H1 (cell line): ENCODE data around the gene PTPN5. TPM values are rescaled to one million over a fixed set of nuclear protein-coding genes. Genes with fewer than 3 reads are reported as not detected.

ENCODE experiments used
- CTCF ChIA-PET: fragments of 300-600 bp; sonication (Branson Sonifier 250); formaldehyde crosslinking; loops from one replicate; lab custom pipeline; 2021; ENCODE audit not compliant: partially characterized antibody; lab: Charles Lee
- POLR2A ChIA-PET: fragments of 300-600 bp; sonication (Branson Sonifier 250); formaldehyde crosslinking; loops from one replicate; lab custom pipeline; 2021; ENCODE audit warnings: inconsistent platforms; ENCODE audit not compliant: partially characterized antibody; lab: Charles Lee
- DNase-seq, 2 experiments: peaks; one replicate each; pipeline versions ENCODE4 v3.0.0 to v3.0.0-alpha.2; 2010 to 2022; ENCODE audit warnings: low spot score in 2 of 2, low read depth in 1 of 2, mixed read lengths in 1 of 2
- FAIRE-seq: peaks from 2 replicates; lab custom pipeline; 2011; peaks lifted over from hg19 to GRCh38; lab: Jason Lieb, UNC
- H2AFZ ChIP-seq: 2 replicates; pipeline ENCODE4 v1.8.1; 2012; ENCODE audit warnings: low read length, inconsistent platforms
- H2AK5ac ChIP-seq: 2 replicates; pipeline ENCODE4 v1.6.1; 2013; ENCODE audit warnings: low read depth, low read length
- H2BK120ac ChIP-seq: replicated peaks from 2 replicates; pipeline ENCODE3; 2013; ENCODE audit warnings: low read depth, low read length, inconsistent platforms
- H2BK12ac ChIP-seq: 2 replicates; pipeline ENCODE4 v1.6.1; 2013; ENCODE audit warnings: low read depth, low read length
- H2BK15ac ChIP-seq: 2 replicates; pipeline ENCODE4 v1.6.1; 2013; ENCODE audit warnings: low read length
- H2BK20ac ChIP-seq: 2 replicates; pipeline ENCODE4 v1.6.1; 2013; ENCODE audit warnings: low read length
- H2BK5ac ChIP-seq: 2 replicates; pipeline ENCODE4 v1.6.1; 2013; ENCODE audit warnings: low read depth, low read length
- H3K14ac ChIP-seq: 2 replicates; pipeline ENCODE4 v1.6.1; 2013; ENCODE audit warnings: inconsistent platforms; ENCODE audit not compliant: insufficient read length
- H3K18ac ChIP-seq: 2 replicates; pipeline ENCODE4 v1.6.1; 2013; ENCODE audit warnings: low read length; ENCODE audit errors: extremely low read depth
- H3K23ac ChIP-seq: 2 replicates; pipeline ENCODE4 v1.6.1; 2013; ENCODE audit warnings: inconsistent platforms; ENCODE audit not compliant: insufficient read length
- H3K23me2 ChIP-seq: 2 replicates; pipeline ENCODE4 v1.6.1; 2013; ENCODE audit warnings: low read depth, low read length
- H3K27ac ChIP-seq: 2 replicates; pipeline ENCODE4 v1.6.1; 2011; ENCODE audit warnings: low read depth, low read length, inconsistent platforms
- H3K27me3 ChIP-seq, 4 experiments: replicated peaks in 1 of 4; 1 replicate in 1 of 4; 2 replicates in 3 of 4; pipeline versions ENCODE4 v1.6.1 to v1.8.1; 2011 to 2013; ENCODE audit warnings: low read length in 3 of 4, mild to moderate bottlenecking in 3 of 4, inconsistent platforms in 2 of 4, mixed read lengths in 2 of 4, moderate library complexity in 1 of 4; ENCODE audit not compliant: control insufficient read depth in 3 of 4, insufficient read depth in 3 of 4; ENCODE audit errors: extremely low read depth in 1 of 4
- H3K36me3 ChIP-seq, 4 experiments: 2 replicates each; pipeline versions ENCODE4 v1.6.1 to v1.8.1; 2011 to 2013; ENCODE audit warnings: mild to moderate bottlenecking in 4 of 4, low read length in 3 of 4, moderate library complexity in 2 of 4, control low read depth in 1 of 4, inconsistent platforms in 1 of 4; ENCODE audit not compliant: insufficient read depth in 4 of 4, control insufficient read depth in 2 of 4
- H3K4ac ChIP-seq: replicated peaks from 2 replicates; pipeline ENCODE3; 2013; ENCODE audit warnings: low read length, low read depth, mixed read lengths, inconsistent platforms; ENCODE audit not compliant: insufficient read length
- H3K4me1 ChIP-seq, 4 experiments: replicated peaks in 1 of 4; 1 replicate in 1 of 4; 2 replicates in 3 of 4; pipeline versions ENCODE4 v1.6.1 to v1.8.1; 2011 to 2013; ENCODE audit warnings: low read length in 3 of 4, inconsistent platforms in 2 of 4, mixed read lengths in 1 of 4; ENCODE audit not compliant: insufficient read depth in 4 of 4, control insufficient read depth in 3 of 4
- H3K4me2 ChIP-seq, 2 experiments: 2 replicates each; pipeline versions ENCODE4 v1.6.1 to v1.8.1; 2011 to 2013; ENCODE audit warnings: low read depth in 2 of 2, low read length in 2 of 2, control low read depth in 1 of 2, inconsistent platforms in 1 of 2, mild to moderate bottlenecking in 1 of 2; ENCODE audit not compliant: insufficient read depth in 1 of 2
- H3K4me3 ChIP-seq, 4 experiments: fragments of 200-600, 300-600 bp in 1 of 4; sonication (generic), shearing (Covaris generic), sonication (Bioruptor Twin) in 1 of 4; 2 replicates each; pipeline versions ENCODE4 v1.5.1 to v1.8.1; 2011 to 2016; ENCODE audit warnings: low read length in 4 of 4, low read depth in 3 of 4, control low read depth in 2 of 4, inconsistent platforms in 2 of 4, mild to moderate bottlenecking in 2 of 4, mixed read lengths in 1 of 4, moderate library complexity in 1 of 4; ENCODE audit not compliant: insufficient read depth in 2 of 4; ENCODE audit errors: extremely low read depth in 1 of 4
- H3K56ac ChIP-seq: replicated peaks from 2 replicates; pipeline ENCODE3; 2013; ENCODE audit warnings: low read depth, mild to moderate bottlenecking, mixed read lengths, low read length, inconsistent platforms; ENCODE audit not compliant: insufficient read length
- H3K79me1 ChIP-seq: 2 replicates; pipeline ENCODE4 v1.6.1; 2013; ENCODE audit warnings: low read depth, low read length, control low read depth
- H3K79me2 ChIP-seq, 2 experiments: 2 replicates each; pipeline versions ENCODE4 v1.6.1 to v1.8.1; 2012 to 2013; ENCODE audit warnings: low read length in 2 of 2, mild to moderate bottlenecking in 2 of 2, inconsistent platforms in 1 of 2; ENCODE audit not compliant: insufficient read depth in 2 of 2, control insufficient read depth in 1 of 2
- H3K9ac ChIP-seq, 4 experiments: replicated peaks in 1 of 4; 1 replicate in 1 of 4; 2 replicates in 3 of 4; pipeline versions ENCODE4 v1.6.1 to v1.8.1; 2011 to 2013; ENCODE audit warnings: low read depth in 3 of 4, low read length in 3 of 4, control low read depth in 2 of 4, mild to moderate bottlenecking in 2 of 4, moderate library complexity in 2 of 4, inconsistent platforms in 1 of 4; ENCODE audit errors: extremely low read depth in 1 of 4
- H3K9me3 ChIP-seq, 2 experiments: 2 replicates each; pipeline versions ENCODE4 v1.6.1 to v1.8.1; 2012 to 2013; ENCODE audit warnings: mild to moderate bottlenecking in 2 of 2, moderate library complexity in 2 of 2, control low read depth in 1 of 2, inconsistent platforms in 1 of 2, low read depth in 1 of 2, low read length in 1 of 2, mixed read lengths in 1 of 2; ENCODE audit not compliant: insufficient read depth in 2 of 2
- H4K20me1 ChIP-seq, 2 experiments: replicated peaks in 1 of 2; 2 replicates each; pipeline versions ENCODE3 to v1.8.1; 2011 to 2013; ENCODE audit warnings: inconsistent platforms in 2 of 2, low read length in 2 of 2, mild to moderate bottlenecking in 1 of 2; ENCODE audit not compliant: insufficient read depth in 2 of 2, control insufficient read depth in 1 of 2
- H4K5ac ChIP-seq: 2 replicates; pipeline ENCODE4 v1.6.1; 2013; ENCODE audit warnings: low read length, low read depth, mixed read lengths, inconsistent platforms; ENCODE audit not compliant: insufficient read length
- H4K8ac ChIP-seq: 2 replicates; pipeline ENCODE4 v1.8.0; 2013; ENCODE audit warnings: mild to moderate bottlenecking, moderate library complexity, low read length, inconsistent platforms; ENCODE audit not compliant: insufficient read depth; ENCODE audit errors: extremely low read depth
- H4K91ac ChIP-seq: replicated peaks from 2 replicates; pipeline ENCODE3; 2013; ENCODE audit warnings: low read length, mixed read lengths, inconsistent platforms; ENCODE audit not compliant: insufficient read length
- CHD1 ChIP-seq: IDR thresholded peaks from 2 replicates; pipeline ENCODE4 v1.6.1; 2012; ENCODE audit warnings: low read depth, low read length, improper control_type of control experiment
- RBBP5 ChIP-seq: IDR thresholded peaks from 2 replicates; pipeline ENCODE4 v1.7.1; 2012; ENCODE audit warnings: low read depth, mild to moderate bottlenecking, inconsistent platforms, low read length, moderate library complexity, borderline replicate concordance
- RFX5 ChIP-seq: IDR thresholded peaks from 2 replicates; pipeline ENCODE4 v1.6.1; 2011; ENCODE audit warnings: low read depth, low read length, improper control_type of control experiment, borderline replicate concordance
- RXRA ChIP-seq: IDR thresholded peaks from 2 replicates; pipeline ENCODE4 v1.6.1; 2011; ENCODE audit warnings: low read depth, mild to moderate bottlenecking, low read length, moderate library complexity; ENCODE audit not compliant: insufficient read depth
- SIRT6 ChIP-seq: IDR thresholded peaks from one replicate; pipeline ENCODE4 v1.7.1; 2012; ENCODE audit warnings: low read length, inconsistent platforms
- SP1 ChIP-seq: IDR thresholded peaks from 2 replicates; pipeline ENCODE4 v1.6.1; 2011; ENCODE audit warnings: low read depth, low read length
- TAF7 ChIP-seq: optimal IDR thresholded peaks from 2 replicates; pipeline ENCODE3; 2011; ENCODE audit warnings: low read depth, mild to moderate bottlenecking, inconsistent platforms, low read length, moderate library complexity, borderline replicate concordance
- USF2 ChIP-seq: IDR thresholded peaks from 2 replicates; pipeline ENCODE4 v1.6.1; 2011; ENCODE audit warnings: low read length, improper control_type of control experiment
- WGBS, 2 experiments: shearing (Covaris generic) in 1 of 2; methylation state at CpG; one replicate each; pipeline versions ENCODE4 v1.1.6 to v1.1.7; 2013 to 2015; ENCODE audit warnings: low lambda C conversion rate in 2 of 2, mixed read lengths in 2 of 2, inconsistent platforms in 1 of 2, low coverage in 1 of 2, missing lambda C conversion rate in 1 of 2; ENCODE audit not compliant: insufficient replicate concordance in 2 of 2, insufficient coverage in 1 of 2, insufficient read length in 1 of 2; ENCODE audit errors: extremely low coverage in 1 of 2, missing lambda C conversion rate in 1 of 2; 5-methylcytosine and 5-hydroxymethylcytosine counted together
- polyA plus RNA-seq, 7 experiments: library from polyadenylated mRNA; depleted of rRNA in 3 of 7; stranded (reverse) in 5 of 7; unstranded in 2 of 7; fragments of >200 nt in 5 of 7; fragments of 200-250 nt in 2 of 7; gene quantifications; 1 replicate in 5 of 7; 2 replicates in 1 of 7; 4 replicates in 1 of 7; pipeline versions ENCODE4 v1.2.1 to v1.2.3, GENCODE V29; 2011 to 2013; ENCODE audit warnings: missing spikeins in 2 of 7, mixed read lengths in 2 of 7
- total RNA-seq: library from RNA; stranded (reverse); fragmentation: NEBNext Ultra II Directional; extraction: Animal tissue kit (Norgen Biotek cat#: 25700); gene quantifications from 2 replicates; pipeline ENCODE4 v1.2.1, GENCODE V29; 2021

Gene PTPN5
- total and polyA plus RNA-seq, 2 of the 8 experiments (the other 6 are each of a cell fraction or from before 2014, with no cell fraction given), result 8.4 to 12.9 TPM

- Histone ChIP-seq H3K4me3 (no peak overlapping the region), H3K27ac (no peak overlapping the region), H2BK15ac (no peak overlapping the region), H2BK20ac (no peak overlapping the region), H3K23me2 (no peaks in the 10 kb centered on the region), H2BK12ac (no peak overlapping the region), H3K9me3 (no peaks in the 10 kb centered on the region), H4K91ac (no peak overlapping the region), H4K5ac (no peak overlapping the region), H3K4ac (no peak overlapping the region), H4K20me1 (peaks cover 0 to 1% of the 10 kb centered on the region in 2 experiments), H2AFZ (no peak overlapping the region), H3K4me1 (peaks cover under 1 to 5% (median 3%) of the 10 kb centered on the region in 4 experiments; a peak in 4 of 7 replicates), H3K79me2 (no peaks in the 10 kb centered on the region), H3K36me3 (no peaks in the 10 kb centered on the region; a peak in 1 of 8 replicates), H2AK5ac (no peak overlapping the region), H3K14ac (no peak overlapping the region), H3K4me2 (no peak overlapping the region), H3K18ac (no peak overlapping the region), H3K79me1 (no peaks in the 10 kb centered on the region), H4K8ac (no peak overlapping the region), H2BK120ac (no peak overlapping the region), H3K23ac (no peak overlapping the region), H3K27me3 (peaks cover 0 to 9% (median 7%) of the 10 kb centered on the region in 4 experiments; a peak in 6 of 7 replicates), H3K9ac (no peak overlapping the region), H3K56ac (no peak overlapping the region), H2BK5ac (no peak overlapping the region)
- CTCF ChIA-PET, result interaction anchor here (0.6 to 3.7 kb wide), 2 partner anchors 11 to 239 kb away, joined by 3 to 24 read pairs; no protein-coding TSS in a partner anchor
- no peak for FAIRE-seq
- WGBS, 2 experiments, result 87% methylated on average over 4 of the region's 4 CpGs; no CpG with 5 or more reads in 1 of the 2 experiments
- POLR2A ChIA-PET, result no interaction called here
- TF ChIP-seq SIRT6 (no peak), TAF7 (no peak), RXRA (no peak), USF2 (no peak), RBBP5 (no peak), RFX5 (no peak), SP1 (no peak), CHD1 (no peak)
- DNase-seq, result no peak
Measured at GRCh38 chr11:18785411-18785810, 6.2 kb downstream of the PTPN5 start.
